CD4-positive, alpha-beta T cell treated with Interleukin-12 subunit alpha and Interleukin-12 subunit beta, for 1 hour (primary cell): ENCODE measurements around the gene GPX4.

Source experiments
- DNase-seq: peaks from one replicate; pipeline ENCODE4 v3.0.0-alpha.2; 2020

GPX4 gene, protein sequence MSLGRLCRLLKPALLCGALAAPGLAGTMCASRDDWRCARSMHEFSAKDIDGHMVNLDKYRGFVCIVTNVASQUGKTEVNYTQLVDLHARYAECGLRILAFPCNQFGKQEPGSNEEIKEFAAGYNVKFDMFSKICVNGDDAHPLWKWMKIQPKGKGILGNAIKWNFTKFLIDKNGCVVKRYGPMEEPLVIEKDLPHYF

DNA sequence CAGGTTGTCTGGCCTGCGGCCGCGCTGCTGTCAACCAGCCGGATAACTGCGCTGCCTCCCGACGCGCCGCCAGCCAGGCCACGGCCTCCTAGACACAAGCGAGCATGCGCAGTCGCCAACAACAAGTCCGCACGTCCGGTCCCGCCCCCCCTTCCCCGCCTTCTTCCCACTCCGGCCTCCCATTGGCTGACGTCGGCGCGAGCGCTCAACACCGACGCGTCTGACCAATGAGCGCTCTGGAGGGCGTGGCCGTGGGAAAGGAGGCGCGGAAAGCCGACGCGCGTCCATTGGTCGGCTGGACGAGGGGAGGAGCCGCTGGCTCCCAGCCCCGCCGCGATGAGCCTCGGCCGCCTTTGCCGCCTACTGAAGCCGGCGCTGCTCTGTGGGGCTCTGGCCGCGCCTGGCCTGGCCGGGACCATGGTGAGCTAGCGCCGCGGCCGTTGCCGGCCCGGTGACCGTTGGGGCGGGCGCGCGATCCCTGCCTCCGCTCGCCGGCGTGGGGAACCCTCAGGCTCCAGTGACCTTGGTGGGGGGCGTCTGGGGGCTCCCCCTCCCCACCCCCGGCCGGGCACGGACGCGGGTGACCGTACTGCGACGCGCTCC, at the start of gene GPX4:
TSS of gene GPX4 (plus strand) at position 287 of the 603 bp plus-strand sequence. CDS start at position 337, 50 bp downstream.
- DNase-seq: peak; percentile 99

DNA sequence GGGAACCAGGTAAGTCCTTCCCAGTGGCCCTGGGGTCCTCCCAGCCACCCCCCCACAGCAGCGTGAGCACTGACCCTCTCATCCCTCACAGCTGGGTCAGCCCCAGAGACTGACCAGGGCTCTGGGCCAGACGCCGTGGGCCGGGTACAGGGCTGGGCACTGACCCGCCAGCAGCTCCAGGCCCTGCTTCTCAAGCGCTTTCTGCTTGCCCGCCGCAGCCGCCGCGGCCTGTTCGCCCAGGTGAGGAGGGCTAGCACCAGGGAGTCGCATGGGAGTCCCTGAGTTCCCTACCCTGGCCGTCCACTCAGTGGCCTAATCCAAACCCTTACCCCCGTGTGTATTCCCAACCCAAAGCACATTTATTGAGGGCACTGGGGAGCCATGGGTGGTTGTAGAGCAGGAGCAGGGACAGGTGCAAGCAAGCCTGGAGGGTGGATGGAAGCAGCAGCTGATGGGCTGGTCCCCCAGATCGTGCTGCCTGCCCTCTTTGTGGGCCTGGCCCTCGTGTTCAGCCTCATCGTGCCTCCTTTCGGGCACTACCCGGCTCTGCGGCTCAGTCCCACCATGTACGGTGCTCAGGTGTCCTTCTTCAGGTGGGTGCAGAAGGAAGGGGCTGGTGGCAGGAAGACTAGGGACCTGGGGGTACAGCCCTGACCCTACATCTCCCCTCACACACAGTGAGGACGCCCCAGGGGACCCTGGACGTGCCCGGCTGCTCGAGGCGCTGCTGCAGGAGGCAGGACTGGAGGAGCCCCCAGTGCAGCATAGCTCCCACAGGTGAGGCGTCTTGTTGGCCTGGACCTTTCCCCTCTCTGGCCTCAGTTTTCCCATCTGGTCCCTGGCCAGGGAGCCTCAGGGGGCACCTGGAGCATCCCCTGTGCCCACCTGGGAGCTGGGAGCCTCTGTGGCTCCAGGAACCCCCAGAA, 49.4 kb upstream of the GPX4 start:
- no peak for DNase-seq

DNA sequence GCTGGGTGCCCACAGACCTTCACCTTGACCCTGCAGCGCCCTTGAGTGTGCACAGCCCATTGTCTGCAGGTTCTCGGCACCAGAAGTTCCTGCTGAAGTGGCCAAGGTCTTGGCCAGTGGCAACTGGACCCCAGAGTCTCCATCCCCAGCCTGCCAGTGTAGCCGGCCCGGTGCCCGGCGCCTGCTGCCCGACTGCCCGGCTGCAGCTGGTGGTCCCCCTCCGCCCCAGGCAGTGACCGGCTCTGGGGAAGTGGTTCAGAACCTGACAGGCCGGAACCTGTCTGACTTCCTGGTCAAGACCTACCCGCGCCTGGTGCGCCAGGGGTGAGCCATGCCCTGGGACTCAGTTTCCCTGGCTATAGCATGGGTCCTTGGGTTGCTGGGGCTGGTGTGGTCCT, 48.8 kb upstream of the GPX4 start:
- no peak for DNase-seq

DNA sequence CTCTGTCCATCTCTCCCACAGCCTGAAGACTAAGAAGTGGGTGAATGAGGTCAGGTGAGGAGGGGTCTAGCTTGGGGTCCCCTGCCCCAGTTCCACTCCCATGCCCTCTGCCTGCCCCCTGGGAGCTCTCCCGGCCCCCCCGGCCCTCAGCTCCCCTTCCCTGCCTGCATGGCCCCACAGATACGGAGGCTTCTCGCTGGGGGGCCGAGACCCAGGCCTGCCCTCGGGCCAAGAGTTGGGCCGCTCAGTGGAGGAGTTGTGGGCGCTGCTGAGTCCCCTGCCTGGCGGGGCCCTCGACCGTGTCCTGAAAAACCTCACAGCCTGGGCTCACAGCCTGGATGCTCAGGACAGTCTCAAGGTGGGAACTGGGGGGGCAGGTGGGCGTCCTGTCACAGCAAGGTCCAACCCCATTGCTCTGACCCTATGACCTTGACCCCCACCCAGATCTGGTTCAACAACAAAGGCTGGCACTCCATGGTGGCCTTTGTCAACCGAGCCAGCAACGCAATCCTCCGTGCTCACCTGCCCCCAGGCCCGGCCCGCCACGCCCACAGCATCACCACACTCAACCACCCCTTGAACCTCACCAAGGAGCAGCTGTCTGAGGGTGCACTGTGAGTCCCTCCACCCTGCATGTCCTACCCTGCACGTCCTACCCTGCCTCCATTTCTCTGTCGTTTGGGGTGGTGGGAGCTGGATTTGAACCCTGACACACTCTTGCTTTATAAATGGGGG, 47.7 kb upstream of the GPX4 start:
- DNase-seq: no peak

DNA sequence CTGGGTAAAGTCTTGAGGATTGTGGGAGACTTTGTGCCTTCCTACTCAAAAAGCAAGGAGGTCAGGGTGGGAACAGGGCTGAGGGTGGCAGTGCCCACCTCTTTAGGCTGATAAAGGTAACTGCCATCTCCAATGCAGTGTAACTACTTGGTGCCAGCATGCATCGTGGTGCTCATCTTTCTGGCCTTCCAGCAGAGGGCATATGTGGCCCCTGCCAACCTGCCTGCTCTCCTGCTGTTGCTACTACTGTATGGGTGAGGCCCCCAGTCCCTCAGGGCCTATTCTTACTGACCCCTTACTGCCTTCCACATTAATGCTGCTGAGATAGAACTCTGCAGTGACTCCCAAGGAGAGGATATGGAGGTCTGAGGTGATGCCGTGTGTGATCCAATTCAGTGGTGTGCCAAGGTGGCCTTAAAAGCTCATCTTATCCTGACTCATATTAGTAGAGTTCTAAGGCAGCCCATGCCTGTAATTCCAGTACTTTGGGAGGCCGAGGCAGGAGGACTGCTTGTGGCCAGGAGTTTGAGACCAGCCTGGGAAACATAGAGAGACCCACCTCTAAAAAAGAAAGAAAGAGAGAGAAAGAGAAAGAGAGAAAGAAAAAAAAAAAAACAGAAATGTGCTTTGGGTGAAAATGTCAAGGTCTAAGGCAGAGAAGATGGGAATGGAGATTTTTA, 46.5 kb upstream of the GPX4 start:
- DNase-seq: peak; percentile 74

DNA sequence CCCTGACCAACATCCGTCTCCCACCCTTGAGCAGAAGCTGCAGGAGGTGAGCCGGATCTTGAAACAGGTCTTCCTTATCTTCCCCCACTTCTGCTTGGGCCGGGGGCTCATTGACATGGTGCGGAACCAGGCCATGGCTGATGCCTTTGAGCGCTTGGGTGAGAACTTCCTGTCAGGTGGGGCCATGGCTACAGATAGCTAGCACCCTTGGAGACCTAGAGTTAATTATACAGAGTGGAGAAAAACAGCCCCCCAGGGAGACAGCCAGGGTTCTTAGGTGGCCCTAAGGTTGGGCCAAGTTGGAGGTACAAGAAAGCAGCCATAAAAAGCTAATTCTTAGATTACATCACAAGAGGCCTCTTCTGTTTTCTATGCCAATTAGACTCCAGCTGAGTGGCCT, 45.7 kb upstream of the GPX4 start:
- no peak for DNase-seq

DNA sequence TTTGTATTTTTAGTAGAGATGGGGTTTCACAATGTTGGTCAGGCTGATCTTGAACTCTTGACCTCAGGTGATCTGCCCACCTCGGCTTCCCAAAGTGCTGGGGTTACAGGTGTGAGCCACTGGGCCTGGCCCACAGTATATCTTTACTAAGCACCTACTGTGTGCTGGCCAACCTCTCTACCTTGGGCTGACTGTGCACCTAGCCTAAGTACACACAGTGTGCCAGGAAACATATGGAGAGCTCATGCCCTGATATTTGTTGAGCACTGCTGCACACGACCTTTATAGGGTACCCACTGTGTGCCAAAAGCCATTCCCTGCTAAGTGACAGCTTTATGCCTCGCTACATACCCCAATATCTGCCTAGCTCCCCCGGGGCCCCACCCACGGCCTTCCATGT, 43.1 kb upstream of the GPX4 start:
- no peak for DNase-seq

DNA sequence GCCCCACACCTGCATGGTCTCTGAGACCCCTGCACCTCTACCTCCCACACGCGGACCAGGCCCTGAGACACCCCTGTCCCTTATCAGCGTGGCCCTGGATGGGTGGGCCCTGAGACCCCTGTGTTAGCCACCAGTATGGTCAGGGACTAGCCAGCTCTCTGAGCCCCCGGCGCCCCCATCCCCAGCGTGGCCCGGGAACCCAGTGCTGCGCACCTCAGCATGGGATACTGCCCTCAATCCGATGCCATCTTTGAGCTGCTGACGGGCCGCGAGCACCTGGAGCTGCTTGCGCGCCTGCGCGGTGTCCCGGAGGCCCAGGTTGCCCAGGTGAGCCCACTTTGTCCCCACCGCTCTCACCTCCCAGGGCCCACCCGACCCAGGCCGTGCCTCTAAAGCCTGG, 41.8 kb upstream of the GPX4 start:
- DNase-seq: no peak

DNA sequence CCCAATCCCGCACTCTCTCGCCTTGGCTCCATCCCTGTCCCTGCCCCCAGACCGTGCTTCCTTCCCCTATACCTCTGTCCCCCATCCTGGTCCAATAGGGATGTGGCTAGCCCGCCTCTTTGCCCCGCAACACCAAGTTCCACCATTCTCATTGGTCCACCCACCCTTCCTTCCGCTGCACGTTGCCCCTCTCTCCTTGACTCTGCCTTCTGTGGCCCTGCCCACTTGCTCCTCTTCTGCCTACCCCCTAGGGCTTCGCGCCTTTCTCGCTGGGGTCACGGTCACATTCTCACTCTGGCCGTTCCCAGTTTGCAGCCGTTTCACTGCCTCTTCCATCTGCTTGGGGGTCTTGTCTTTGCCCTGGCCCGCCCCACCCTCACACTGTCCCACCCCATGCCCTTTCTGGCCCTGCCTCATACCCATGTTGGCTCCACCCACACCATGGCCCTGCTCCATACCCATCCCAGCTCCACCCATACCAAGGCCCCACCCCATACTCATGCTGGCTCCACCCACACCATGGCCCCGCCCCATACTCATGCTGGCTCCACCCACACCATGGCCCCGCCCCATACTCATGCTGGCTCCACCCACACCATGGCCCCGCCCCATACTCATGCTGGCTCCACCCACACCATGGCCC, 41.3 kb upstream of the GPX4 start:
- DNase-seq: no peak

DNA sequence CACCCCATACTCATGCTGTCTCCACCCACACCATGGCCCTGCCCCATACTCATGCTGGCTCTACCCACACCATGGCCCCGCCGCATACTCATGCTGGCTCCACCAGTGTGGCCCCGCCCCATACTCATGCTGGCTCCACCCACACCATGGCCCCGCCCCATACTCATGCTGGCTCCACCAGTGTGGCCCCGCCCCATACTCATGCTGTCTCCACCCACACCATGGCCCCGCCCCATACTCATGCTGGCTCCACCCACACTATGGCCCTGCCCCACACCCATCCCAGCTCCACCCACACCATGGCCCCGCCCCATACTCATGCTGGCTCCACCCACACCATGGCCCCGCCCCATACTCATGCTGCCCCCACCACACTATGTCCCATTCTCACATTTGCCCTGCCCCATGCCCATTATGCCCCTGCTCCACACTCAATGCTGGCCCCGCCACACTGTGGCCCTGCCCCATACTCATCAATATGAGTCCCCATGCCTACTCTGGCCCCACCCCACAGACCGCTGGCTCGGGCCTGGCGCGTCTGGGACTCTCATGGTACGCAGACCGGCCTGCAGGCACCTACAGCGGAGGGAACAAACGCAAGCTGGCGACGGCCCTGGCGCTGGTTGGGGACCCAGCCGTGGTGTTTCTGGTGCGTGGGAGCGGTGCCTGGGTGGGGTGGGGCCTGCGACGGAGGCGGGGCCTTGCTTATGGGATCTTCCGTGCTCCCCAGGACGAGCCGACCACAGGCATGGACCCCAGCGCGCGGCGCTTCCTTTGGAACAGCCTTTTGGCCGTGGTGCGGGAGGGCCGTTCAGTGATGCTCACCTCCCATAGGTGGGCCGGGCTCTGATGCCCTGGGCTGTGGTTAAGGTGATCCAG, 40.5 kb upstream of the GPX4 start:
- DNase-seq: peak; percentile 76

DNA sequence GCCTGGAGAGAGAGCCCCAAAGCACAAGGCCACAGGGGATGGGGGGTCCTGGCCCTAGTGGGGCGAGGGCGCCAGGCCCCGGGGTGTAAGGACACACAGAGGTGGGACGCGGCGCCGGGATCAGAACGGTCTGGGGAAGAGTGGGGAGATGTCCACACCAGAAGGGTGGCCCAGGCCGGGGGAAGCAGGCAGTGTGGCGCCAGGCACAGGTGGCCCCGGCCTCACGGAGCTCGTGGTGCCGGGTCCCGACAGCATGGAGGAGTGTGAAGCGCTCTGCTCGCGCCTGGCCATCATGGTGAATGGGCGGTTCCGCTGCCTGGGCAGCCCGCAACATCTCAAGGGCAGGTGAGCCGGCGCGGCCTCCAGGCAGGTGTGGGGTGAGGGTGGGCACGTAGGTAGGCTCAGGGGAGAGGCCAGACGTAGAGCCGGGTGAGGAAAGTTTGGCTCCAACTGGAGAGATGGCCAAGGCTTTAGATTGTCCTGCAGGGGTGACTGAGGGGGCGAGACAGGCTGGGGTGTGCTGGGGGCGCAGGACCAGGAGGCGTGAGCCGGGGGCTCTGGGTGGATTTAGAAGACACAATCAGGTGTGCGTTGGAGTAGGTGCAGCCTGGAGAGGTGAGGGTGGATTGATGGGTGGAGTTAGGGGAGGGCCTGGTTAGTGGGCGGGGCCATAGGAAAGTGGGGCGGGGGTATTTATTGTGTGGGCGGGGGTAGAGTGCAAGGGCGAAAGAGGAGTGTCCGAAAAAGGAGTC, 39.7 kb upstream of the GPX4 start:
- DNase-seq: no peak

DNA sequence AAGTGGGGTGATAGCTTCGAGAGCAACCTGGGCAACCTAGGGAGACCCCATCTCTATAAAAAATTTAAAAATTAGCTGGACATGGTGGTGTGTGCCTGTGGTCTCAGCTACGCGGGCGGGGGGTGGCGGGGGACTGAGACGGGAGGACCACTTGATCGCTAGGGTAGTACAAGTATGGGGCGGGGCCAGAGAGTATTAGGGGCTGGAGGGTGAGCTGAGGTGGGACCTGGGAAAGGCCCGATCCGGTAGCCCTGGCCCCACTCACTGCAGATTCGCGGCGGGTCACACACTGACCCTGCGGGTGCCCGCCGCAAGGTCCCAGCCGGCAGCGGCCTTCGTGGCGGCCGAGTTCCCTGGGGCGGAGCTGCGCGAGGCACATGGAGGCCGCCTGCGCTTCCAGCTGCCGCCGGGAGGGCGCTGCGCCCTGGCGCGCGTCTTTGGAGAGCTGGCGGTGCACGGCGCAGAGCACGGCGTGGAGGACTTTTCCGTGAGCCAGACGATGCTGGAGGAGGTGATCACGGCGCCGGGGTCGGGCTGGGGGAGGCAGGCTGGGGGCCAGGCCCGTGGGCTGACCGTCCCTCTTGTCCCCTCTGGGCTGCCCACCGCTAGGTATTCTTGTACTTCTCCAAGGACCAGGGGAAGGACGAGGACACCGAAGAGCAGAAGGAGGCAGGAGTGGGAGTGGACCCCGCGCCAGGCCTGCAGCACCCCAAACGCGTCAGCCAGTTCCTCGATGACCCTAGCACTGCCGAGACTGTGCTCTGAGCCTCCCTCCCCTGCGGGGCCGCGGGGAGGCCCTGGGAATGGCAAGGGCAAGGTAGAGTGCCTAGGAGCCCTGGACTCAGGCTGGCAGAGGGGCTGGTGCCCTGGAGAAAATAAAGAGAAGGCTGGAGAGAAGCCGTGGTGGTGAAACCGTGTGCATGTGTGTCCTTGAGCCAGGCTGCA, 38.9 kb upstream of the GPX4 start:
- peak; percentile 76 for DNase-seq

DNA sequence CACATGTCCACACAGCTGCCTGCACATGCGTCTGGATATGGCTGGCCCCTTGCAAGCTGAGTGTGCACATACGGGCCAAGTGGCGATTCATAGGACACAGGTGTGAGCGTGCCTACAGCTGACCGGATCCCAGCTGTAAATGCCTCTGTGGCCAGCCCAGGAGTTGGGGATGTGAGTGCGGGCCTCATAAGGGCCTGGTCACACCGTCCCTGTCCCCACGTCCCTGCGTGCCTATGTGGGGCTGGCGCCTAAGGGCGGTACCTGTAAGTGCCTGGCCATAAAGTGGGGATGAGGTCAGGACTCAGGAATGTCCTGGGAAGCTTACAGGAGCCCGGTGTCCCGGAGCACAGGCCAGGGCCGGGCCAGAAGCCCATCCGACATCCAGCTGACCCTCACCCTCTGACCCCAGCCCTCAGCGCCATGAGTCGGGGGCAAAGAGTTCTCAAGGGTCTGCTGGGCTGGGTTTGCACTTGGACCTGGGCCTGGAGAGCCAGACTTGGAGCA, 38.1 kb upstream of the GPX4 start:
- DNase-seq: no peak

DNA sequence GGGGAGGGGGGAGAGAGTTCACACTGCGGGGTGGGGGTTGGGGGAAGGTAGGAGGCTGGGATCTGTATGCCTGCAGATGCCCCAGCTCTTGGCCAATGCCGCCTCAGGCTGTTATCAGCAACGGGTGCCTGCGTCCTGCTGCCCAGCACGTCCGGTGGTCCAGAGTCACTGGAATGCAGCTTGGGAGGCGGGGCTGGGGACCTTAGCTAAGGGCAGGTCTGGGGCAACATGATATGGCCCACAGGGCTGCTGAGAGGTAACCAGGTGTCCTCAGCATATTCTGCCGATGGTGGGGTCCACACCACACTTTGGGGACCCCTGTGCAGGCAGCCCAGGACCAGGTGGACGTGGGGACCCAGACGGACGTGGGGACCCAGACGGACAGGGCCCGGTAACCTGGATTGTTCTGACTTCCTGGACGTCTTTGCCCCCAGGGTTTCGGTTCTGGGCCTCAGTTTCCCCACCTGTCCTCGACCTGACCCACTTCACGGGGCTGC, 37.5 kb upstream of the GPX4 start:
- no peak for DNase-seq

DNA sequence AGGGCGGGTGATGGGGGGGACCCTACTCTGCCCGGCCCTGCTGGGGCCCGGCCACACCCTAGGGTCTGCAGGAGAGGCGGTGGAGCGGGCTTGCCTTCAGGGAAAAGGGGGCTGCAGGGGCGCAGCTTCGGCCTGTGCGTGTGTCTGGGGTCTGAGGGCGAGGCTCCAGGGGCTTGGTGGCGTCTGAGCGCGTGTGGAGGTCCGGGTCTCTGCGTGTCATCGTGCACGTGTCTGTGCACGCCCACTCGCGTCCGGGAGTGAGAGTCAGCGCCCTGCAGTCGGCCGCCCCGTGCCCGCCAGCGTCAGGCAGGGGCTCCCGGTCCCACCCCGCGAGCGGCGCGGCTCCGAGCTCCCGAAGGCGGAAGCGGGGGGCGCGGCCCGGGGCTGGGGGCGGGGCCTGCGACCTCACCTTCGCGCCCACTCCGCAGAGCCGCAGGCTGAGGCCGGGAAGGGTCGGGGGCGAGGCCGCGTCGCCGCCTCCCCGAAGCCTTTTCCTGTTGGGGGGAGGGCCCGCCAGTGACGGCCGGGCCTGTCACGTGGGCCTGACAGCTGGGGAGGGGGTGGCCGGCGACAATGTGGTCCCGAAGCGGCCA, 37.0 kb upstream of the GPX4 start, which contains the start of gene ARHGAP45:
TSS of gene ARHGAP45 (plus strand) at position 420 of the 593 bp plus-strand sequence. CDS start 239 bp downstream, outside the sequence.
- DNase-seq: peak; percentile 90

DNA sequence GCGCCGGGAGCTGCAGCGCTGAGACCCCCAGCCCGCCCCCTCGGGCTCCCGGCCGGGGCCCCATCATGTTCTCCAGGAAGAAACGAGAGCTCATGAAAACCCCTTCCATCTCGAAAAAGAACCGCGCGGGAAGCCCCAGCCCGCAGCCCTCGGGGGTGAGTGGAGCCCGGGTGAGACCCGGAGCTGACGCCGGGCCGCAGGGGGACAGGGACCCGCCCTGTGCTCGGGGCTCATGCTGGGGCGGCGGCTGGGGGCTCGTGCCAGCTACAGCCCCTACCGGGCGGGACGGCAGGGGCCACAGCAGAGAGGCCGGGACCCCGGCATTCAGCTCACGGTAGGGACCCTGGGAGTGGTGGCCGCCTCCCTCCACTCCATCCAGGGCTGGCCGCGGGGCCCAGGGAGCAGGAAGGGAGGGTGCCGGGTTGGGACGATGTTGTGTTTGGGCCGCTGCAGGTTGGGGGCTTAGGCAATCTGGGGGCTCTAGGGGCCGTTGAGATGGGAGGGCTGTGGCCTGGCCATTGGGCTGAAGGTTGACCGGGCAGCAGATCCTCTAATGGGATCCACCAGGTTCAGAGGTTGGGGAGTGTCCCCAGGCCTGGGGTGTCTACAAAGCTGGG, 36.3 kb upstream of the GPX4 start:
- DNase-seq: peak; percentile 81
